HepG2 (cell line): ENCODE results near the gene MYO10. TPM values are rescaled to one million over a fixed set of nuclear protein-coding genes. Genes with fewer than 3 reads are reported as not detected.

ENCODE experiments used
- BCL6 ChIP-seq: IDR thresholded peaks from 2 replicates; pipeline ENCODE4 v1.6.1; 2016; ENCODE audit warnings: missing genetic modification reagents, missing compliant biosample characterization
- EP300 ChIP-seq, 3 experiments: sonication (generic) in 1 of 3; formaldehyde crosslinking in 1 of 3; IDR thresholded peaks; 2 replicates each; pipeline versions ENCODE4 v1.5.1 to v1.6.1; 2011 to 2020; ENCODE audit warnings: low read depth in 2 of 3, low read length in 2 of 3, borderline replicate concordance in 1 of 3, improper control_type of control experiment in 1 of 3, mild to moderate bottlenecking in 1 of 3, missing genetic modification reagents in 1 of 3, moderate library complexity in 1 of 3
- FOXA3 ChIP-seq: IDR thresholded peaks from 2 replicates; pipeline ENCODE4 v1.6.1; 2016; ENCODE audit warnings: missing genetic modification reagents, missing compliant biosample characterization
- FOXC1 ChIP-seq: sonication (generic); formaldehyde crosslinking; IDR thresholded peaks from 2 replicates; pipeline ENCODE4 v1.8.0; 2022; ENCODE audit warnings: mild to moderate bottlenecking, missing genetic modification reagents, borderline replicate concordance
- GABPB1 ChIP-seq: IDR thresholded peaks from 2 replicates; pipeline ENCODE4 v1.6.1; 2016; ENCODE audit warnings: mild to moderate bottlenecking, missing genetic modification reagents, moderate library complexity, missing compliant biosample characterization
- JUN ChIP-seq: sonication (generic); formaldehyde crosslinking; IDR thresholded peaks from 2 replicates; pipeline ENCODE4 v1.4.0; 2020; ENCODE audit warnings: mild to moderate bottlenecking, missing genetic modification reagents
- KLF11 ChIP-seq: IDR thresholded peaks from 2 replicates; pipeline ENCODE4 v1.6.1; 2016; ENCODE audit warnings: missing compliant biosample characterization
- MED1 ChIP-seq: sonication (generic); formaldehyde crosslinking; IDR thresholded peaks from 2 replicates; pipeline ENCODE4 v1.4.0; 2020; ENCODE audit warnings: missing genetic modification reagents
- MYNN ChIP-seq: sonication (generic); formaldehyde crosslinking; IDR thresholded peaks from 2 replicates; pipeline ENCODE4 v1.4.0; 2020; ENCODE audit warnings: mild to moderate bottlenecking, low read depth, missing genetic modification reagents
- POGZ ChIP-seq: sonication (generic); formaldehyde crosslinking; IDR thresholded peaks from 2 replicates; pipeline ENCODE4 v1.4.0; 2020; ENCODE audit warnings: mild to moderate bottlenecking, missing genetic modification reagents
- RARA ChIP-seq: IDR thresholded peaks from 2 replicates; pipeline ENCODE4 v1.6.1; 2016; ENCODE audit warnings: missing genetic modification reagents, missing compliant biosample characterization
- RBFOX2 ChIP-seq: fragments of 200-400 bp; formaldehyde crosslinking; IDR thresholded peaks from 2 replicates; pipeline ENCODE4 v1.6.1; 2017; ENCODE audit warnings: low read depth, mild to moderate bottlenecking, low read length
- RFXANK ChIP-seq: IDR thresholded peaks from 2 replicates; pipeline ENCODE4 v1.6.1; 2016
- SP5 ChIP-seq: IDR thresholded peaks from 2 replicates; pipeline ENCODE4 v1.6.1; 2016; ENCODE audit warnings: low read depth, borderline replicate concordance
- TARDBP ChIP-seq: sonication (generic); formaldehyde crosslinking; IDR thresholded peaks from 2 replicates; pipeline ENCODE4 v1.8.0; 2022; ENCODE audit warnings: mild to moderate bottlenecking, missing genetic modification reagents
- TBP ChIP-seq: sonication (generic); formaldehyde crosslinking; IDR thresholded peaks from 2 replicates; pipeline ENCODE4 v1.5.0; 2020; ENCODE audit warnings: missing genetic modification reagents
- TFDP1 ChIP-seq: IDR thresholded peaks from 2 replicates; pipeline ENCODE4 v1.6.1; 2016; ENCODE audit warnings: missing compliant biosample characterization, missing genetic modification reagents, borderline replicate concordance
- ZBTB1 ChIP-seq: sonication (generic); formaldehyde crosslinking; IDR thresholded peaks from 2 replicates; pipeline ENCODE4 v1.4.0; 2020; ENCODE audit warnings: missing genetic modification reagents, borderline replicate concordance
- ZBTB26 ChIP-seq: IDR thresholded peaks from 2 replicates; pipeline ENCODE4 v1.6.1; 2016; ENCODE audit warnings: missing compliant biosample characterization, missing genetic modification reagents, borderline replicate concordance
- ZFP1 ChIP-seq: IDR thresholded peaks from 2 replicates; pipeline ENCODE4 v1.6.1; 2016
- ZKSCAN5 ChIP-seq: sonication (generic); formaldehyde crosslinking; IDR thresholded peaks from 2 replicates; pipeline ENCODE4 v1.5.1; 2020; ENCODE audit warnings: mild to moderate bottlenecking, missing genetic modification reagents
- ZNF12 ChIP-seq: sonication (generic); formaldehyde crosslinking; IDR thresholded peaks from 2 replicates; pipeline ENCODE4 v1.5.0; 2020; ENCODE audit warnings: missing genetic modification reagents
- ZNF160 ChIP-seq: sonication (generic); formaldehyde crosslinking; IDR thresholded peaks from 2 replicates; pipeline ENCODE4 v1.8.0; 2022; ENCODE audit warnings: mild to moderate bottlenecking, inconsistent platforms, missing genetic modification reagents
- ZNF382 ChIP-seq: sonication (generic); formaldehyde crosslinking; IDR thresholded peaks from 2 replicates; pipeline ENCODE4 v1.5.0; 2020; ENCODE audit warnings: missing genetic modification reagents, mild to moderate bottlenecking, borderline replicate concordance
- ZNF484 ChIP-seq: sonication (generic); formaldehyde crosslinking; IDR thresholded peaks from 2 replicates; pipeline ENCODE4 v1.5.1; 2020; ENCODE audit warnings: mild to moderate bottlenecking, low read depth, missing genetic modification reagents, borderline replicate concordance
- ZNF513 ChIP-seq: sonication (generic); formaldehyde crosslinking; conservative IDR thresholded peaks from 2 replicates; pipeline ENCODE4 v1.5.0; 2020; ENCODE audit warnings: missing genetic modification reagents
- ZNF572 ChIP-seq: sonication (generic); formaldehyde crosslinking; IDR thresholded peaks from 2 replicates; pipeline ENCODE4 v1.5.1; 2020; ENCODE audit warnings: mild to moderate bottlenecking, missing genetic modification reagents
- ZNF781 ChIP-seq: sonication (generic); formaldehyde crosslinking; IDR thresholded peaks from 2 replicates; pipeline ENCODE4 v1.5.1; 2020; ENCODE audit warnings: borderline replicate concordance, mild to moderate bottlenecking, missing genetic modification reagents; ENCODE audit errors: not compliant biosample characterization
- polyA plus RNA-seq, 8 experiments: library from polyadenylated mRNA; depleted of rRNA in 3 of 8; stranded (reverse) in 7 of 8; unstranded in 1 of 8; fragments of >200 nt; fragmentation: Illumina TruSeq in 4 of 8; extraction: Trizol in 4 of 8; gene quantifications; 2 replicates each; pipeline versions ENCODE4 v1.2.1 to v1.2.3, GENCODE V29; 2011 to 2016; ENCODE audit warnings: low read depth in 4 of 8, missing spikeins in 1 of 8, mixed read lengths in 1 of 8; ENCODE audit not compliant: insufficient read depth in 1 of 8
- total RNA-seq, 5 experiments: library from RNA; depleted of rRNA; stranded (reverse); fragments of >200 nt; fragmentation: Illumina TruSeq; extraction: Trizol; gene quantifications; 2 replicates each; pipeline ENCODE4 v1.2.3, GENCODE V29; 2016; ENCODE audit warnings: low read depth in 1 of 5

The MYO10 gene
- total and polyA plus RNA-seq, 2 of the 13 experiments (the other 11 are each of a cell fraction or from before 2014, with no cell fraction given) = 4.5 to 14.0 TPM

GRCh38 chr5:16736158-16736995 lies 199.7 kb downstream of the MYO10 start (continued):
- TF ChIP-seq FOXA3 (CRISPR knock-in tag) = peak; percentile 78
- no peak for TF ChIP-seq ZBTB1 (CRISPR knock-in tag)
- TF ChIP-seq ZKSCAN5 (CRISPR knock-in tag) = no peak
- peak; percentile 41; the same call in 1 of the 2 replicates for TF ChIP-seq TARDBP
- peak in 1 of 2 experiments; percentile 83; a peak in 2 of 4 replicates for TF ChIP-seq EP300 (IDR thresholded peaks at IDR 0.05; ENCODE audit: low read depth in 2 of 2, low read length in 2 of 2)
- TF ChIP-seq EP300 (CRISPR knock-in tag; IDR thresholded peaks at IDR 0.05; ENCODE audit: borderline replicate concordance) = peak; percentile 87
- no peak for TF ChIP-seq ZFP1
- no peak for TF ChIP-seq ZNF382 (CRISPR knock-in tag)
- peak; percentile 86 for TF ChIP-seq MED1 (CRISPR knock-in tag)
- TF ChIP-seq RFXANK (CRISPR knock-in tag) = no peak
- peak; percentile 81 for TF ChIP-seq KLF11 (CRISPR knock-in tag)
- TF ChIP-seq JUN (CRISPR knock-in tag) = 0 out of 2 replicates have a peak, but pooled peaks have one; percentile 19
- TF ChIP-seq MYNN (CRISPR knock-in tag) = peak; percentile 56; the same call in 1 of the 2 replicates
- TF ChIP-seq ZNF572 (CRISPR knock-in tag) = no peak
- TF ChIP-seq ZNF12 (CRISPR knock-in tag) = 0 out of 2 replicates have a peak, but pooled peaks have one; percentile 50
- TF ChIP-seq ZBTB26 (CRISPR knock-in tag) = 0 out of 2 replicates have a peak, but pooled peaks have one; percentile 58
- TF ChIP-seq POGZ (CRISPR knock-in tag) = peak; percentile 61; the same call in 1 of the 2 replicates
- no peak for TF ChIP-seq TBP (CRISPR knock-in tag)
- peak; percentile 81 for TF ChIP-seq BCL6
- peak; percentile 78 for TF ChIP-seq RARA (CRISPR knock-in tag)
- no peak for TF ChIP-seq FOXC1 (CRISPR knock-in tag)
- TF ChIP-seq GABPB1 (CRISPR knock-in tag) = peak; percentile 48; the same call in 1 of the 2 replicates
- peak; percentile 72 for TF ChIP-seq RBFOX2
- no peak for TF ChIP-seq ZNF513 (CRISPR knock-in tag)
- TF ChIP-seq TFDP1 (CRISPR knock-in tag) = peak; percentile 50; the same call in 1 of the 2 replicates
- peak; percentile 23; the same call in 1 of the 2 replicates for TF ChIP-seq SP5
- TF ChIP-seq ZNF160 (CRISPR knock-in tag) = no peak
- peak; percentile 35 for TF ChIP-seq ZNF781 (CRISPR knock-in tag)
- TF ChIP-seq ZNF484 (CRISPR knock-in tag) = no peak
